Small intestine (tissue), 7 donors: ENCODE results near the gene SOAT2. TPM values are rescaled to one million over a fixed set of nuclear protein-coding genes. Genes with fewer than 3 reads are reported as not detected.
A peak's percentile ranks its signal among the peaks of the same experiment; 100 is the strongest.

Experiments
- DNase-seq, 2 donors: peaks; one replicate each; pipeline versions ENCODE4 v3.0.0 to v3.0.0-alpha.2; 2013
- FAIRE-seq: peaks from 2 replicates; lab custom pipeline; 2012; peaks lifted over from hg19 to GRCh38; lab: Jason Lieb, UNC
- H3K27ac ChIP-seq, 3 donors: one replicate each; pipeline ENCODE4 v1.5.1; 2013; ENCODE audit warnings: low read length in 2 of 3, mild to moderate bottlenecking in 2 of 3, control low read depth in 1 of 3, inconsistent platforms in 1 of 3, low read depth in 1 of 3, moderate library complexity in 1 of 3
- H3K27me3 ChIP-seq, 3 donors: one replicate each; pipeline ENCODE4 v1.6.1; 2013; ENCODE audit warnings: low read length in 3 of 3, inconsistent platforms in 1 of 3; ENCODE audit not compliant: control insufficient read depth in 3 of 3, insufficient read depth in 3 of 3
- H3K36me3 ChIP-seq, 3 donors: one replicate each; pipeline ENCODE4 v1.6.1; 2013; ENCODE audit warnings: low read length in 3 of 3, inconsistent platforms in 1 of 3, low read depth in 1 of 3, mild to moderate bottlenecking in 1 of 3, moderate library complexity in 1 of 3; ENCODE audit not compliant: control insufficient read depth in 3 of 3, insufficient read depth in 2 of 3
- H3K4me1 ChIP-seq, 3 donors: one replicate each; pipeline ENCODE4 v1.6.1; 2013; ENCODE audit warnings: low read length in 2 of 3, inconsistent platforms in 1 of 3, low read depth in 1 of 3, mild to moderate bottlenecking in 1 of 3, moderate library complexity in 1 of 3; ENCODE audit not compliant: control insufficient read depth in 3 of 3, insufficient read depth in 2 of 3
- H3K4me3 ChIP-seq, 3 donors: one replicate each; pipeline ENCODE4 v1.5.1; 2013; ENCODE audit warnings: low read length in 3 of 3, control low read depth in 1 of 3, inconsistent platforms in 1 of 3, low read depth in 1 of 3, mild to moderate bottlenecking in 1 of 3, moderate library complexity in 1 of 3
- H3K9me3 ChIP-seq, 2 donors: one replicate each; pipeline ENCODE4 v1.6.1; 2013; ENCODE audit warnings: low read depth in 1 of 2, low read length in 1 of 2; ENCODE audit not compliant: control insufficient read depth in 2 of 2, insufficient read depth in 1 of 2
- WGBS, 3 donors: extraction: QIAGEN DNeasy Blood & Tissue Kit; methylation state at CpG; one replicate each; pipeline ENCODE4 v1.1.7; 2013; 5-methylcytosine and 5-hydroxymethylcytosine counted together
- polyA plus RNA-seq, 4 donors: library from polyadenylated mRNA; stranded (reverse) in 3 of 4; unstranded in 1 of 4; fragments of 200-250 nt in 3 of 4; fragments of 120-200 nt in 1 of 4; gene quantifications; one replicate each; pipeline versions ENCODE4 v1.2.1 to v1.2.3, GENCODE V29; 2013
- donor health status: healthy with polysubstance abuse.
- donor health status: control.
- donor health status: control.
- donor health status: Bipolar disorder and iron deficiency.
- donor health status: healthy.

Gene SOAT2
- polyA plus RNA-seq, 4 donors: 4.2 to 141 (median 85.7) TPM

GRCh38 chr12:53063708-53064612 is 39.3 kb upstream of the SOAT2 start:
- FAIRE-seq: no peak
- Histone ChIP-seq H3K36me3 (peaks cover 8 to 97% (median 8%) of the 10 kb centered on the region in 3 donors), H3K27ac (peak overlapping the region in 1 of 3 donors; percentile 37), H3K27me3 (no peaks in the 10 kb centered on the region), H3K4me1 (peaks cover 0 to 15% (median 0%) of the 10 kb centered on the region in 3 donors), H3K9me3 (no peaks in the 10 kb centered on the region), H3K4me3 (no peak overlapping the region)
- no peak for DNase-seq
- WGBS, 3 donors: 64 to 81% (median 79%) methylated on average over 13 of the region's 13 CpGs

GRCh38 chr12:53064613-53065436 is 38.5 kb upstream of the SOAT2 start:
- H3K4me1 ChIP-seq: peaks cover 0 to 15% (median 0%) of the 10 kb centered on the region in 3 donors
- no peak for DNase-seq
- H3K36me3 ChIP-seq: peaks cover 8 to 97% (median 8%) of the 10 kb centered on the region in 3 donors
- H3K27me3 ChIP-seq: no peaks in the 10 kb centered on the region
- no peak for FAIRE-seq
- 83 to 94% (median 92%) methylated on average over 11 of the region's 11 CpGs for WGBS, 3 donors
- peak overlapping the region in 1 of 3 donors; percentile 19 for H3K27ac ChIP-seq
- H3K4me3 ChIP-seq: no peak overlapping the region
- no peaks in the 10 kb centered on the region for H3K9me3 ChIP-seq

- H3K27me3 ChIP-seq: no peaks in the 10 kb centered on the region
- DNase-seq (no peak), FAIRE-seq (no peak)
- no peaks in the 10 kb centered on the region for H3K9me3 ChIP-seq
- H3K4me3 ChIP-seq: no peak overlapping the region
- peak overlapping the region in 1 of 3 donors; percentile 19 for H3K27ac ChIP-seq
- H3K36me3 ChIP-seq: peaks cover 8 to 95% (median 10%) of the 10 kb centered on the region in 3 donors
- 78 to 86% (median 80%) methylated on average over 7 of the region's 7 CpGs for WGBS, 3 donors
- H3K4me1 ChIP-seq: peaks cover 0 to 20% (median 0%) of the 10 kb centered on the region in 3 donors
Observed at GRCh38 chr12:53065470-53065869, 37.8 kb upstream of the SOAT2 start.

GRCh38 chr12:53065975-53066931 is 37.0 kb upstream of the SOAT2 start:
- Histone ChIP-seq H3K27ac (peak overlapping the region in 1 of 3 donors; percentile 42), H3K27me3 (no peaks in the 10 kb centered on the region), H3K9me3 (no peaks in the 10 kb centered on the region), H3K36me3 (peaks cover 8 to 95% (median 10%) of the 10 kb centered on the region in 3 donors), H3K4me3 (no peak overlapping the region), H3K4me1 (peaks cover 0 to 14% (median 0%) of the 10 kb centered on the region in 3 donors)
- WGBS, 3 donors: 42 to 46% (median 43%) methylated on average over 23 to 24 of the region's 24 CpGs
- FAIRE-seq (no peak), DNase-seq (peak; percentile 77 to 86)

- 77 to 91% (median 86%) methylated on average over 7 of the region's 7 CpGs for WGBS, 3 donors
- Histone ChIP-seq H3K9me3 (no peaks in the 10 kb centered on the region), H3K4me1 (peaks cover 0 to 5% (median 0%) of the 10 kb centered on the region in 3 donors), H3K4me3 (no peak overlapping the region), H3K27ac (no peak overlapping the region), H3K27me3 (no peaks in the 10 kb centered on the region), H3K36me3 (peaks cover 8 to 95% (median 10%) of the 10 kb centered on the region in 3 donors)
- FAIRE-seq (no peak), DNase-seq (no peak)
Observed at GRCh38 chr12:53067074-53067992, 36.0 kb upstream of the SOAT2 start.

GRCh38 chr12:53067993-53068770 is 35.1 kb upstream of the SOAT2 start:
- Histone ChIP-seq H3K27me3 (no peaks in the 10 kb centered on the region), H3K9me3 (no peaks in the 10 kb centered on the region), H3K4me1 (peaks cover 0 to 5% (median under 1%) of the 10 kb centered on the region in 3 donors), H3K27ac (no peak overlapping the region), H3K4me3 (no peak overlapping the region), H3K36me3 (peaks cover 8 to 92% (median 10%) of the 10 kb centered on the region in 3 donors)
- WGBS, 3 donors: 91 to 92% (median 91%) methylated on average over 13 of the region's 13 CpGs
- no peak for FAIRE-seq
- DNase-seq: no peak
